Measurements from ENCODE around the gene TBC1D22A.
"Not testable (repeated sequence)": the region's sequence is repeated elsewhere in the genome, so short reads cannot be mapped to it uniquely, and the experiment has no call there.

The TBC1D22A gene

GRCh38 chr22:46779651-46780050, 17.2 kb downstream of the TBC1D22A start:
- Histone ChIP-seq H3K4me3 (ENCODE audit: low read length) (no peak overlapping the region), H3K79me2 (ENCODE audit: low read length) (peaks cover 90% of the 10 kb centered on the region), H2AFZ (ENCODE audit: low read length) (no peak overlapping the region), H3K4me2 (ENCODE audit: low read depth, low read length) (no peak overlapping the region), H3K9me2 (replicated peaks; ENCODE audit: insufficient read depth, low read length) (no peaks in the 10 kb centered on the region), H3F3A (ENCODE audit: insufficient read depth, low read length) (no peaks in the 10 kb centered on the region), H3K9me3 (replicated peaks; ENCODE audit: insufficient read depth, low read length) (no peaks in the 10 kb centered on the region), H3K27ac (ENCODE audit: low read length) (no peak overlapping the region), H3K27me3 (replicated peaks; ENCODE audit: insufficient read depth, low read length) (no peaks in the 10 kb centered on the region), H3K36me3 (replicated peaks; ENCODE audit: insufficient read depth, low read length) (no peaks in the 10 kb centered on the region), H4K20me1 (ENCODE audit: insufficient read depth, low read length) (no peaks in the 10 kb centered on the region; the same call in 1 of the 2 replicates), H3K9ac (ENCODE audit: low read length) (no peak overlapping the region), H3K4me1 (ENCODE audit: low read length) (no peaks in the 10 kb centered on the region)
- TF ChIP-seq EZH2 (optimal IDR thresholded peaks at IDR 0.05; ENCODE audit: low read depth, low read length) (no peak), EZH2phosphoT487 (IDR thresholded peaks at IDR 0.05; ENCODE audit: low read length) (no peak), CTCF (IDR thresholded peaks at IDR 0.05; ENCODE audit: low read length) (no peak)
- no peak for DNase-seq

GRCh38 chr22:46780453-46780852, 18.0 kb downstream of the TBC1D22A start:
- Histone ChIP-seq H3K4me1 (ENCODE audit: low read length) (no peaks in the 10 kb centered on the region), H3K4me2 (ENCODE audit: low read depth, low read length) (no peak overlapping the region), H3K79me2 (ENCODE audit: low read length) (peaks cover 90% of the 10 kb centered on the region), H3K27me3 (replicated peaks; ENCODE audit: insufficient read depth, low read length) (no peaks in the 10 kb centered on the region), H3K4me3 (ENCODE audit: low read length) (no peak overlapping the region), H3K27ac (ENCODE audit: low read length) (no peak overlapping the region), H3K36me3 (replicated peaks; ENCODE audit: insufficient read depth, low read length) (no peaks in the 10 kb centered on the region), H3F3A (ENCODE audit: insufficient read depth, low read length) (no peaks in the 10 kb centered on the region), H3K9ac (ENCODE audit: low read length) (no peak overlapping the region), H3K9me3 (replicated peaks; ENCODE audit: insufficient read depth, low read length) (no peaks in the 10 kb centered on the region), H4K20me1 (ENCODE audit: insufficient read depth, low read length) (no peaks in the 10 kb centered on the region; the same call in 1 of the 2 replicates), H2AFZ (ENCODE audit: low read length) (no peak overlapping the region), H3K9me2 (replicated peaks; ENCODE audit: insufficient read depth, low read length) (no peaks in the 10 kb centered on the region)
- no peak for DNase-seq
- TF ChIP-seq CTCF (IDR thresholded peaks at IDR 0.05; ENCODE audit: low read length) (no peak), EZH2 (optimal IDR thresholded peaks at IDR 0.05; ENCODE audit: low read depth, low read length) (no peak), EZH2phosphoT487 (IDR thresholded peaks at IDR 0.05; ENCODE audit: low read length) (no peak)

GRCh38 chr22:46781291-46781690, 18.8 kb downstream of the TBC1D22A start:
- H3F3A ChIP-seq (ENCODE audit: insufficient read depth, low read length) = no peaks in the 10 kb centered on the region

GRCh38 chr22:46782200-46782599, 19.8 kb downstream of the TBC1D22A start:
- not testable (repeated sequence) for H3K27me3 ChIP-seq (replicated peaks; ENCODE audit: insufficient read depth, low read length); H3K27ac ChIP-seq (ENCODE audit: low read length); H3F3A ChIP-seq (ENCODE audit: insufficient read depth, low read length); H3K36me3 ChIP-seq (replicated peaks; ENCODE audit: insufficient read depth, low read length); H3K9me3 ChIP-seq (replicated peaks; ENCODE audit: insufficient read depth, low read length); H3K9me2 ChIP-seq (replicated peaks; ENCODE audit: insufficient read depth, low read length); H3K4me3 ChIP-seq (ENCODE audit: low read length); DNase-seq; H3K4me2 ChIP-seq (ENCODE audit: low read depth, low read length); H2AFZ ChIP-seq (ENCODE audit: low read length); H3K4me1 ChIP-seq (ENCODE audit: low read length); H4K20me1 ChIP-seq (ENCODE audit: insufficient read depth, low read length); H3K9ac ChIP-seq (ENCODE audit: low read length)
- peaks cover 89% of the 10 kb centered on the region for H3K79me2 ChIP-seq (ENCODE audit: low read length)

More at GRCh38 chr22:46781291-46781690, 18.8 kb downstream of the TBC1D22A start:
- no peak overlapping the region for H2AFZ ChIP-seq (ENCODE audit: low read length)
- H3K9ac ChIP-seq (ENCODE audit: low read length) = no peak overlapping the region
- no peaks in the 10 kb centered on the region for H3K36me3 ChIP-seq (replicated peaks; ENCODE audit: insufficient read depth, low read length)
- no peaks in the 10 kb centered on the region for H3K9me2 ChIP-seq (replicated peaks; ENCODE audit: insufficient read depth, low read length)
- H3K27ac ChIP-seq (ENCODE audit: low read length) = no peak overlapping the region
- no peaks in the 10 kb centered on the region for H3K4me1 ChIP-seq (ENCODE audit: low read length)
- H4K20me1 ChIP-seq (ENCODE audit: insufficient read depth, low read length) = no peaks in the 10 kb centered on the region; the same call in 1 of the 2 replicates
- H3K4me3 ChIP-seq (ENCODE audit: low read length) = no peak overlapping the region
- no peaks in the 10 kb centered on the region for H3K27me3 ChIP-seq (replicated peaks; ENCODE audit: insufficient read depth, low read length)
- DNase-seq = no peak
- TF ChIP-seq CTCF (IDR thresholded peaks at IDR 0.05; ENCODE audit: low read length) = no peak
- TF ChIP-seq EZH2phosphoT487 (IDR thresholded peaks at IDR 0.05; ENCODE audit: low read length) = no peak
- TF ChIP-seq EZH2 (optimal IDR thresholded peaks at IDR 0.05; ENCODE audit: low read depth, low read length) = no peak
- H3K79me2 ChIP-seq (ENCODE audit: low read length) = peaks cover 89% of the 10 kb centered on the region
- H3K9me3 ChIP-seq (replicated peaks; ENCODE audit: insufficient read depth, low read length) = no peaks in the 10 kb centered on the region
- no peak overlapping the region for H3K4me2 ChIP-seq (ENCODE audit: low read depth, low read length)
